Stimulated activated naive B cell treated with anti-CD40 and anti-IgM and Interleukin-4, amounts not matched to agents 10 μg/mL and 1 μg/mL and 100 μg/mL, for 72 hours (primary cell): ENCODE data around the gene GALNT4.

ENCODE experiments used
- ATAC-seq, 2 donors: fragments of 150-1000 bp; cut with Tn5 transposase; replicated peaks; 2 replicates each; pipeline ENCODE4 v1.10.0; 2021; ENCODE audit warnings: moderate library complexity in 1 of 2
- DNase-seq: peaks from one replicate; pipeline ENCODE4 v3.0.0; 2021
- H3K27ac Mint-ChIP-seq: one replicate; pipeline ENCODE4 v1.8.0; 2022; ENCODE audit warnings: mild to moderate bottlenecking, mixed read lengths
- H3K27me3 Mint-ChIP-seq, 2 donors: one replicate each; pipeline ENCODE4 v1.8.0; 2022; ENCODE audit warnings: mixed read lengths in 2 of 2
- H3K36me3 Mint-ChIP-seq, 2 donors: one replicate each; pipeline ENCODE4 v1.8.0; 2022; ENCODE audit warnings: mixed read lengths in 2 of 2, mild to moderate bottlenecking in 1 of 2
- H3K4me1 Mint-ChIP-seq, 2 donors: one replicate each; pipeline ENCODE4 v1.8.0; 2022; ENCODE audit warnings: mixed read lengths in 2 of 2, mild to moderate bottlenecking in 1 of 2
- H3K4me3 Mint-ChIP-seq, 2 donors: one replicate each; pipeline ENCODE4 v1.8.0; 2022; ENCODE audit warnings: mild to moderate bottlenecking in 2 of 2, mixed read lengths in 2 of 2, moderate library complexity in 1 of 2
- H3K9me3 Mint-ChIP-seq, 2 donors: one replicate each; pipeline ENCODE4 v1.8.0; 2022; ENCODE audit warnings: mixed read lengths in 2 of 2, mild to moderate bottlenecking in 1 of 2

The GALNT4 gene

GRCh38 chr12:89524541-89525304 lies at the start of gene GALNT4:
Gene GALNT4 (minus strand): TSS chr12:89524796. CDS start chr12:89524549, 247 bp downstream.
- Mint-ChIP-seq H3K4me3 (peak within 1 kb of the TSS; percentile 92 to 93), H3K27ac (peak within 1 kb of the TSS; percentile 96), H3K4me1 (peaks cover 21 to 49% of the 10 kb centered on the region in 2 donors), H3K36me3 (peaks cover 19 to 22% of the 10 kb centered on the region in 2 donors), H3K9me3 (no peaks in the 10 kb centered on the region), H3K27me3 (no peaks in the 10 kb centered on the region)
- peak; percentile 82 for DNase-seq
- peak; percentile 78 to 79 for ATAC-seq

DNA sequence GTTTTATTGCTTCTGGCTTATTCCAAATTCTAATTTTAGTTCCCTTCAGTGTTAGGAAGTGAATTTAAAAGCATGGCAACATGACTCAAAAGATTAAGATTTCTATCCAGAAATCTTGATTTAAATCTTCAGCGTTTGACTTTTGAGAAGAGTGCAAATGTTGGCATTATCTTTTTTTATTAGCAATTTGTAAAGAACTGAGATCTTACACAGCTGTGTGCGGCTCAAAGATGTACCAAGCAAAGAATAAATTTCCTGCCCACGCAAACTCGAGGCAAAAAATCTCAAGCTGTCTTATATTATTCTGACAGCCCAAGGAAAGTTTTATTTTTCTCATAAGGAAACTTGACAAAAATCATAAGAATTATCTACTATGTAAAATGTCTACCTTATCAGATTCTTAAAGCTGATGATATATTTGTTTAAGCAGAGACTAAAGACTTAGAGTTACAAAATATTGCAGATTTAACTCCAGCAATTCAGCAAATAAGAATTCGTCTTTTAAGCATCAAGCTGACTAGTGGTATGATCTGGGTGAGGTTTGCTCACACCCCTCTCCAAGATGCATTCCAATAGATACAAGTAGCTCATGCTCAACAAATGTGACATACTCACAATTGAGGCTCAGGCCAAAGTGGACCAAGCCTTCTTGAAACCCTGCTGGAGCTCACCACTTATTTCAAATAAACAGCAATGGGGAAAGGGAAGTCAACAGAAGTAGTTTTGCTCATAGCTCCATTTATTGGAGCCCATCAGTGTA lies 48.6 kb upstream of the GALNT4 start:
- Mint-ChIP-seq H3K4me3 (no peak overlapping the region), H3K36me3 (peaks cover 0 to 7% of the 10 kb centered on the region in 2 donors), H3K27ac (no peak overlapping the region), H3K27me3 (no peaks in the 10 kb centered on the region), H3K9me3 (no peaks in the 10 kb centered on the region), H3K4me1 (peaks cover 10 to 21% of the 10 kb centered on the region in 2 donors)
- ATAC-seq (no peak), DNase-seq (no peak)

DNA sequence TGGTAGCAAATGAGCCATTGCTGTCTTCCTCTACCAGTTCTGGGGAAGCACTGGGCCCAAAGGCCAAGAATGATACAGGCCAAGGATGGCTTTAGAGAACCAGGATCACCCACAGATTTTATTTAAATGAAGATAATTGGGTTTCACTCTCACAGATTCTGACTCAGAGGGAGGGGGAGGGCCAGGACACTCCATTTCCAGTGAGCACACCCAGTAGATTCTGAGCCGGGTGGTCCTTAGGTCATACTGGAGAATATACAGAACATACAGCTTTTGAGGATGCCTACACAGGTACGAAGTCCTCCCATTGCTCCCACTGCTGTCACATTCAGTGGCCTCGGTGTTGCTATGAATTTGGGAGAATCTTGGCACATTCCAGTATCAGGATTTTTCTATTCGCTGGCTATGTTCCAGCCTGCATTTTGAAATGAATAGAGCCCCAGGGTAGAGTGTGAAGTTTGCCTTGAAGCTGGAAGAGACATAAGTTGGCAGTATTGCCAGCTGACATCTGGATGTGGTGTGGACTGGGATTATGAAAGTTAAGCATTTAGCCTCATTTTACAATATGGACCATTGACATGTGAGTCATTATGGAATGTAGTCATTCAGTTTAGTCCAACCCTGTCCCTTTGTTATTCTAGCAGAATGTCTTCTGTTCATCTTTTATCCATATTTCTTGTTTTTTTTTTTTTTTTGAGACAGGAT lies 47.0 kb upstream of the GALNT4 start:
- H3K36me3 Mint-ChIP-seq: peaks cover 0 to 14% of the 10 kb centered on the region in 2 donors
- no peaks in the 10 kb centered on the region for H3K9me3 Mint-ChIP-seq
- no peak for DNase-seq
- ATAC-seq: peak in 1 of 2 donors; percentile 44
- peaks cover 8 to 16% of the 10 kb centered on the region in 2 donors for H3K4me1 Mint-ChIP-seq
- no peak overlapping the region for H3K27ac Mint-ChIP-seq
- no peaks in the 10 kb centered on the region for H3K27me3 Mint-ChIP-seq
- no peak overlapping the region for H3K4me3 Mint-ChIP-seq

DNA sequence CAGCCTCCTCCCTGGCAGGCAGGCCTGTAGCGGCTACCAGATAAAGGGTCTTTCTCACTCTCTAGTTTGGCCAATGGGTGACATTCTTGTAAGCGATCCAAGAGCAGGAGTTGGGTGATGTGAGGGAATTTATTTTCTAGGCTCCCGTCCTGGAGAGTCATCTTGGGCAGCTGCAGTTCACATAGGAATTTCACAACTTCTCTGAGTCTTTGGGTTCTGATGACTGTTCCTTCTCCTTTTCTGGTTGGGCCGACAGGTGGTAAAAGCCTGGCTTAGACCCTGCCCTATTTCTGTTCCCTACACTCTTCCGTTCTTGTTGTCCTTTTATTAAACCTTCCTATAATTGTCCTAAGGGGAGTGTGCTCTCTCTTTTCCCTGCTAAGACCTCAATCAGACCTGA lies 43.9 kb upstream of the GALNT4 start:
- Mint-ChIP-seq H3K4me1 (peaks cover 4 to 13% of the 10 kb centered on the region in 2 donors), H3K36me3 (peaks cover 0 to 17% of the 10 kb centered on the region in 2 donors), H3K27me3 (no peaks in the 10 kb centered on the region), H3K9me3 (no peaks in the 10 kb centered on the region), H3K27ac (no peak overlapping the region), H3K4me3 (no peak overlapping the region)
- DNase-seq (no peak), ATAC-seq (no peak)

DNA sequence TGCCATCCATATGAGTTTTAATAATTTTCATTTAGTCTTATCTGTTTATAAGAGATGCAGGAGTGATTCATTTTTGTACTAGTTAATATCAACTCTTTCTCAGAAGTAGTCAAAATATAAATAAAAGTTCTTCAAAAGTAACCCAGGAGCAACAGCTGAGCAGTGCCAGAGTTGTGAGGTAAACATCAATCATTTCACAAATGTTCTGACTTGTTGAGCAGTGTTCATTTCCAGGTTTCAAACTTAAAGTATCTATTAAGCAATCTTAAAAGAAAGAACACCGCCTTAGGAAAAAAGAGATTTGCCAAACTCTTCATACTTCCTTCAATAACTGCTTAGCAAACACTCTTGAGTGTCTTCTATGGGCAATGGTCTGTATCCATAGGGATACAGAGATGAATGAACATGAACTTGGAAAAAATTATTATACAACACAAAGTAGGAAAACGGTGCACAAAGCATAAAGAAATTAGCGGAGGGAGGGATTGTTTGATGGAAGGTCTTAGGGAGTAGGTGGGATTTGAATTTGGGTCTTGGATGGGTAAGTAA lies 43.2 kb upstream of the GALNT4 start:
- ATAC-seq (no peak), DNase-seq (no peak)
- H3K9me3 Mint-ChIP-seq: no peaks in the 10 kb centered on the region
- no peaks in the 10 kb centered on the region for H3K27me3 Mint-ChIP-seq
- H3K36me3 Mint-ChIP-seq: peaks cover 0 to 23% of the 10 kb centered on the region in 2 donors
- no peak overlapping the region for H3K4me3 Mint-ChIP-seq
- H3K4me1 Mint-ChIP-seq: peaks cover 4 to 13% of the 10 kb centered on the region in 2 donors
- H3K27ac Mint-ChIP-seq: no peak overlapping the region

DNA sequence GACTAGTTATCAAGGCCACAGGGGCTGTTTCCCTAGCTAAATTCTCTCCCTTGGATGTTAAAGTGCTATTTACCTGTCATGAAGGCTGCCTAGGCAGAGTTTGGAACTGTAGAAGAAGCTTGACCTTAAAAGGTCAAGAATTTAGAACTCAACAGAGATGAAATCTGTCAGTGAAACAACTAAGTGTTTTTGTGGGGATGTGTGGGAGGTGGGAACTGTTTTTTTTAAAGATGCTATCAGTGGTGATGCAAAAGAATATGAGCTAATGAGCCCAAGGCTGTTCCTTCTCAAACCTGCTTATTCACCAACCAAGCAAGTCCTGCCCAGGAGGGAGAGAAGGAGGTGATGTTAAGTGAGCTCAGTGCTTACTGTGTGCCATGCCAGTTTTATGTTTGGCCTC lies 42.0 kb upstream of the GALNT4 start:
- H3K4me3 Mint-ChIP-seq: no peak overlapping the region
- H3K4me1 Mint-ChIP-seq: peaks cover 4 to 12% of the 10 kb centered on the region in 2 donors
- peak; percentile 43 to 62 for ATAC-seq
- H3K27ac Mint-ChIP-seq: no peak overlapping the region
- peaks cover 0 to 21% of the 10 kb centered on the region in 2 donors for H3K36me3 Mint-ChIP-seq
- H3K9me3 Mint-ChIP-seq: no peaks in the 10 kb centered on the region
- H3K27me3 Mint-ChIP-seq: no peaks in the 10 kb centered on the region
- DNase-seq: no peak

DNA sequence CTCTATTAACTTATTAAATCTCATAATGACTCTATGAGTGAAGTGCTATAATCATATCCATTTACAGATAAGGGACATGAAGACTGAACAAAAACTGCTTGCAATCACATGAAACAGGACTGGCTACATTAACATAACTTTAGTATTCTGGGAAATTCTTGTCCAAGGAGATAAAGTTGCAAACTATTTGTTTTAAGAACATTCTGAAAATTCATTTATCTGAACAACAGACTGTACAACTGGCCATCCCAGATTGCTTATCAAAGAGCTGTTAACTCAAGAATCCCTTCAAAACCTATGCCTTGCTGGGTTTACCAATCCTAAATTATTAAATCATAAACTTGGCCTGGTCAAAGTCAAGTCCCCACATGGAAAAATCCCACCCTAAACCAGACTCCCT lies 40.4 kb upstream of the GALNT4 start:
- H3K4me1 Mint-ChIP-seq: peaks cover 2 to 6% of the 10 kb centered on the region in 2 donors
- H3K36me3 Mint-ChIP-seq: peaks cover 0 to 18% of the 10 kb centered on the region in 2 donors
- no peaks in the 10 kb centered on the region for H3K27me3 Mint-ChIP-seq
- no peak overlapping the region for H3K4me3 Mint-ChIP-seq
- ATAC-seq (no peak), DNase-seq (no peak)
- no peak overlapping the region for H3K27ac Mint-ChIP-seq
- no peaks in the 10 kb centered on the region for H3K9me3 Mint-ChIP-seq

- H3K4me3 Mint-ChIP-seq: no peak overlapping the region
Measured at GRCh38 chr12:89559753-89560152, 35.2 kb upstream of the GALNT4 start.

DNA sequence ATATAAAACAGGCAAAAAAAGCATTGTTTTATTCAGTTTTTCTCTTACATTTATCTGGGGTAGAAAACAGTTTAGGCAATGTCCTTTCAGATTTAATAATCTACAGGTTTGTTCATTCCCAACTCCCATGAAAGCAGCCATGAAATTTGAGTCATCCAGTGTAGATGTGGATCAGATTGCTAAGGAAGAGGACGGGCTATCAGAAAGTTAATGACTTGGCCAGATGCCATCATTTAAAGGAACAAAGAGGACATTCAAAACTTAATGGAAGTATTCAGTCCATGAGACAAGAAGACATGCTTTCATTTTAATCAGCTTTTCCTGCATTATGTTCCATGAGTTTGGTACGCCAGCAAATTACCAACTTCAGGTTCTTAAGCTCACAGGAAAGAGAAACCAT lies 32.4 kb upstream of the GALNT4 start:
- DNase-seq (no peak), ATAC-seq (no peak)
- peaks cover 4 to 5% of the 10 kb centered on the region in 2 donors for H3K9me3 Mint-ChIP-seq
- no peak overlapping the region for H3K4me3 Mint-ChIP-seq
- no peak overlapping the region for H3K27ac Mint-ChIP-seq
- no peaks in the 10 kb centered on the region for H3K27me3 Mint-ChIP-seq
- peaks cover 7 to 13% of the 10 kb centered on the region in 2 donors for H3K36me3 Mint-ChIP-seq
- H3K4me1 Mint-ChIP-seq: peaks cover 0 to 2% of the 10 kb centered on the region in 2 donors

More at GRCh38 chr12:89559753-89560152, 35.2 kb upstream of the GALNT4 start:
- Mint-ChIP-seq H3K9me3 (no peaks in the 10 kb centered on the region), H3K36me3 (peaks cover 0 to 15% of the 10 kb centered on the region in 2 donors), H3K4me1 (peaks cover 0 to 2% of the 10 kb centered on the region in 2 donors), H3K27me3 (no peaks in the 10 kb centered on the region), H3K27ac (no peak overlapping the region)
- DNase-seq (no peak), ATAC-seq (no peak)

GRCh38 chr12:89552376-89552775 lies 27.8 kb upstream of the GALNT4 start:
- H3K4me1 Mint-ChIP-seq: no peaks in the 10 kb centered on the region
- no peak for ATAC-seq
- H3K27ac Mint-ChIP-seq: no peak overlapping the region
- peaks cover 9 to 15% of the 10 kb centered on the region in 2 donors for H3K36me3 Mint-ChIP-seq
- H3K4me3 Mint-ChIP-seq: no peak overlapping the region
- peaks cover 5 to 6% of the 10 kb centered on the region in 2 donors for H3K9me3 Mint-ChIP-seq
- no peaks in the 10 kb centered on the region for H3K27me3 Mint-ChIP-seq
- DNase-seq: no peak

DNA sequence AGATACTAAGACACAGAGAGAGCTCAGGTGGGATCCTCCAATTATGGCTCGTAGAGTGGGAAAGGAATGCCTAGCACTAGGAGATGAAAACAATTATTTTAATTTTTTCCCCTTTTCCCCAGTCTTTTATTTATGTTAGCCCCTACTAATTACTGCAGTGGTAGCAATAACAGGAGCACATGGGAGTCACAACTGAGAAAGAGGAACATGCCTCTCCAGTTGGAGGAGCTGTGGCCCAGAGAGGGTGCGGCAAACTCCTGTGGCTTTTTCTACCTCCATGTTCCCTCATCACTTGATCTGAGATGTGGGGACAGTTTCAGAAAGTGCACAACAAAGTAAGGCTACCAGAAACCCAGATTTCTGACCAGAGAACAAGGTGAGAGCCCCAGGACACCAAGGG lies 27.2 kb upstream of the GALNT4 start:
- H3K36me3 Mint-ChIP-seq: peaks cover 9 to 15% of the 10 kb centered on the region in 2 donors
- no peak for DNase-seq
- H3K4me1 Mint-ChIP-seq: peaks cover 0 to 2% of the 10 kb centered on the region in 2 donors
- peaks cover 5 to 6% of the 10 kb centered on the region in 2 donors for H3K9me3 Mint-ChIP-seq
- H3K4me3 Mint-ChIP-seq: no peak overlapping the region
- ATAC-seq: no peak
- H3K27me3 Mint-ChIP-seq: no peaks in the 10 kb centered on the region
- no peak overlapping the region for H3K27ac Mint-ChIP-seq

DNA sequence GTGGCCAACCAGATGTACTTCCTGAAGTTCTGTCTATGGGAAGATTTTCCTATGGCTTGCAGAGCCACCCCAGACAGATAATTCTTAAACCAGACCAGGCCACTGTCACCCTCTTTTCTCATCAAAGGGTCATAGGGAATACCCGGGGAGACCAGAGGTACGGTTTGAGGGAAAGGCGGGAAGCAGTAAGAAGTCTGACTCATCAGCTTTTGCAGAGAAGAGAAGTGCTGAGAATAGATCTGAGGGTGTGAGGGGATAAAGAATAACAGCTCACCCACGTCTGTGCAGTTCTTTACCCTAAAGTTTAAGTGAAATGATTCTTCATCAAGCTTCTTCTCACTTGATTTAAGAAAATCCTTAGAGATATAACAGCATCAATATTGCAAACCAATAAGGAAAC lies 22.5 kb upstream of the GALNT4 start:
- no peak for DNase-seq
- no peak for ATAC-seq
- no peak overlapping the region for H3K27ac Mint-ChIP-seq
- H3K9me3 Mint-ChIP-seq: peaks cover 0 to 2% of the 10 kb centered on the region in 2 donors
- no peak overlapping the region for H3K4me3 Mint-ChIP-seq
- peaks cover 17 to 20% of the 10 kb centered on the region in 2 donors for H3K4me1 Mint-ChIP-seq
- H3K36me3 Mint-ChIP-seq: peaks cover 2 to 4% of the 10 kb centered on the region in 2 donors
- no peaks in the 10 kb centered on the region for H3K27me3 Mint-ChIP-seq

- H3K36me3 Mint-ChIP-seq: no peaks in the 10 kb centered on the region
- H3K4me1 Mint-ChIP-seq: peaks cover 17 to 20% of the 10 kb centered on the region in 2 donors
- no peaks in the 10 kb centered on the region for H3K27me3 Mint-ChIP-seq
- H3K4me3 Mint-ChIP-seq: no peak overlapping the region
- ATAC-seq (no peak), DNase-seq (no peak)
- no peak overlapping the region for H3K27ac Mint-ChIP-seq
- no peaks in the 10 kb centered on the region for H3K9me3 Mint-ChIP-seq
Measured at GRCh38 chr12:89546151-89546550, 21.6 kb upstream of the GALNT4 start.

- Mint-ChIP-seq H3K4me3 (no peak overlapping the region), H3K4me1 (peaks cover 19 to 20% of the 10 kb centered on the region in 2 donors), H3K27me3 (no peaks in the 10 kb centered on the region), H3K27ac (no peak overlapping the region), H3K36me3 (peaks cover 0 to 3% of the 10 kb centered on the region in 2 donors), H3K9me3 (no peaks in the 10 kb centered on the region)
- ATAC-seq: no peak
- DNase-seq: no peak
Measured at GRCh38 chr12:89544681-89545184, 20.1 kb upstream of the GALNT4 start.
